C4-2B (cell line): ENCODE measurements around the gene FOXD4L5.
"Not testable (repeated sequence)": the region's sequence is repeated elsewhere in the genome, so short reads cannot be mapped to it uniquely, and the experiment has no call there.

ENCODE experiments used
- H3K27ac ChIP-seq: fragments of 450-650 bp; 2 replicates; pipeline ENCODE4 v1.5.1; 2017

Gene FOXD4L5

DNA sequence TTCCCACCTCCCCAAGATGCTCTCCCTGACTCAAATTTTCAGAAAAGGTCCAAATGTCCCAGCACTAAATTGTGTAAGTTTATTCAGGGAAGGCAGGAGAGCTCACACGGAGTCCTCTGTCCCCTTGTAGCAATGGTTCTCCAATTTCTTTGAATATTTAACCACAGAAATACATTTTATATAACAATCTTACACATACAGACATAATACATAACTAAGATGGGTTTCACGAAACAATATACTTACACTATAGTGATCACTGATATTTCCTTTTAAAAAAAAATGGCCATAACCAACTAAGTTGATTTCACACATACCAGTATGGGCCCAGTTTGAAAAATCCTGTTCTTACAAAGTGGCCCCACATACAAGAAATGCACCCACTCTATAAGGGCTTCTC lies at the start of gene FOXD4L5:
FOXD4L5 (minus strand) TSS at position 101 of the 400 bp plus-strand sequence. CDS start 832 bp downstream, outside the sequence.
- H3K27ac ChIP-seq = not testable (repeated sequence)

DNA sequence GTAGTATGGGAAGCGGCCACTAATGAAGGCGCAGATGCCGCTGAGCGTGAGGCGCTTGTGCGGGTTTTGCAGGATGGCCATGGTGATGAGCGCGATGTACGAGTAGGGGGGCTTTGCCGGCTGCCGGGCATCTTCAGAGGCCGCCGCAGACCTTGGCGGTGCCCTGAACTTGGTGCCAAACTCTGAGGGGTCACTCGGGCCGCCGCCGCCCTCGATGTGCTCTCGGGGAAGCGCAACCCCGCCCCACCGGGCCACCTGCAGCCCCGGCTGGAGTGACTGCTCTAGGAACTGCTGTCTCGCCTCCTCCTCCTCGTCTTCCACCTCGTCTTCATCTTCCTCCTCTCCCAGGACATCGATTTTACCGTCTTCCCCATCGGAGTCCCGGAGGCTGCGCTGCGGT lies 1.1 kb downstream of the FOXD4L5 start:
- H3K27ac ChIP-seq = not testable (repeated sequence)

DNA sequence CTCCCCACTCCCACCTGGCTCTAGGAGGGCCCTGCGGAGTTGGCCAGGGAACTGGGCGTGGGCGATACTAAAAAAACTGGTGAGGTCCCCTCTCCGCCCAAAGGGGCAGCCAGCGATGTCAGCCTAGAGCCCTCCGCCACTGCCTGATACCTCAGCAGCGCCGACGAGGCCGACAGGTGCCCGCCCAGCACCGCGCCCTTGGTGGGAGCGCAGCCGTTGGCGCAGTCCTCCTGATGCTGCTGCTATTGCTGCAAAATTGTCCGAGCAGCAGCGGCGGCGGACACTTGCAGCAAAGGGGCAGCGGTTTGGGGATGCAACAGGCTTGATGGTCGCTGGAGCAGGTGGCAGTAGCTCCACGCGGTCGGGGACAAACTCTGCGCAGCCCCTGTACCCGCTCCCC lies 2.0 kb downstream of the FOXD4L5 start:
- H3K27ac ChIP-seq = not testable (repeated sequence)
